Spinal cord (tissue), 10 donors: ENCODE results near the gene NUFIP1. TPM values are rescaled to one million over a fixed set of nuclear protein-coding genes. Genes with fewer than 3 reads are reported as not detected.
A peak's percentile ranks its signal among the peaks of the same experiment; 100 is the strongest.
"Not testable (repeated sequence)": the region's sequence is repeated elsewhere in the genome, so short reads cannot be mapped to it uniquely, and the experiment has no call there.

Source experiments
- DNase-seq, 6 donors: peaks; one replicate each; pipeline versions ENCODE4 v3.0.0 to v3.0.0-alpha.2; 2013 to 2015; ENCODE audit warnings: low spot score in 6 of 6, low read depth in 4 of 6
- H3K27ac ChIP-seq: one replicate; pipeline ENCODE4 v1.5.1; 2013; ENCODE audit warnings: low read depth, low read length, control low read depth
- H3K27me3 ChIP-seq: one replicate; pipeline ENCODE4 v1.6.1; 2013; ENCODE audit warnings: low read length; ENCODE audit not compliant: control insufficient read depth, insufficient read depth
- H3K36me3 ChIP-seq: one replicate; pipeline ENCODE4 v1.6.1; 2013; ENCODE audit warnings: low read length; ENCODE audit not compliant: control insufficient read depth, insufficient read depth
- H3K4me1 ChIP-seq: one replicate; pipeline ENCODE4 v1.6.1; 2013; ENCODE audit warnings: low read length; ENCODE audit not compliant: control insufficient read depth, insufficient read depth
- H3K4me3 ChIP-seq: one replicate; pipeline ENCODE4 v1.5.1; 2013; ENCODE audit warnings: low read depth, low read length, control low read depth
- H3K9me3 ChIP-seq: one replicate; pipeline ENCODE4 v1.6.1; 2013; ENCODE audit warnings: low read length; ENCODE audit not compliant: control insufficient read depth, insufficient read depth
- WGBS: methylation state at CpG from one replicate; pipeline ENCODE4 v1.1.5; 2013; ENCODE audit warnings: missing lambda C conversion rate; ENCODE audit not compliant: insufficient coverage; 5-methylcytosine and 5-hydroxymethylcytosine counted together
- polyA plus RNA-seq, 2 donors: library from polyadenylated mRNA; unstranded; fragments of 120-200 nt; gene quantifications; one replicate each; pipeline ENCODE4 v1.2.1, GENCODE V29; 2013; ENCODE audit not compliant: insufficient read length in 2 of 2
- total RNA-seq, 2 donors: library from RNA; depleted of rRNA in 1 of 2; stranded (reverse); fragments of 120-200 nt in 1 of 2; fragments of >200 nt in 1 of 2; gene quantifications; one replicate each; pipeline versions ENCODE4 v1.2.3 to v1.2.4, GENCODE V29; 2013 to 2014
- donor health status: healthy.

The NUFIP1 gene
- total and polyA plus RNA-seq, 4 donors: 4.5 to 10.8 (median 7.7) TPM

DNA sequence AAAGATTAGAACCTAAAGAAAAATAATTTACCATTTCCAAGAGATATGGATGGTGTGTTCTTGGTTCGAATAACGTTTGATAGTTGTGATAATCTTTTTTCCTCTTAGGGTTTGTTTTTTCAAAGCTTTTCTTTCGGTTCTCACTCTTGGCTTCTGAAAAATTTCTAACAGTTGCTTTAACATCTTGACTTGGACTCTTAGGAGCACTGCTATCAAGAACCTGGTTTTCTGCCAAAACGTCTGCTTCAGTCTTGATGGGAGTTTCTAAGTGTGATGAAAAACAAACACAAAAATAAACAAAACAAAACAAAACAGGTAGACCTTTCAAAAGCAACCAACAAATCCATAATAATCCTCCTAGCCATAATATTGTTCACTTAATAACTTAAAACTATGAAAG, 45.9 kb downstream of the NUFIP1 start:
- not testable (repeated sequence) for H3K4me1 ChIP-seq, DNase-seq, H3K27me3 ChIP-seq, H3K36me3 ChIP-seq, H3K27ac ChIP-seq, H3K4me3 ChIP-seq, H3K9me3 ChIP-seq
- WGBS: no CpG with 5 or more reads among the region's 4 CpGs

- peak in 1 of 6 donors; percentile 45 for DNase-seq
- no CpG with 5 or more reads among the region's 2 CpGs for WGBS
- Histone ChIP-seq H3K27me3 (no peaks in the 10 kb centered on the region), H3K4me3 (no peak overlapping the region), H3K36me3 (no peaks in the 10 kb centered on the region), H3K9me3 (no peaks in the 10 kb centered on the region), H3K4me1 (no peaks in the 10 kb centered on the region), H3K27ac (no peak overlapping the region)
These were observed 50.4 kb downstream of the NUFIP1 start for GRCh38 chr13:44938854-44939253.

DNA sequence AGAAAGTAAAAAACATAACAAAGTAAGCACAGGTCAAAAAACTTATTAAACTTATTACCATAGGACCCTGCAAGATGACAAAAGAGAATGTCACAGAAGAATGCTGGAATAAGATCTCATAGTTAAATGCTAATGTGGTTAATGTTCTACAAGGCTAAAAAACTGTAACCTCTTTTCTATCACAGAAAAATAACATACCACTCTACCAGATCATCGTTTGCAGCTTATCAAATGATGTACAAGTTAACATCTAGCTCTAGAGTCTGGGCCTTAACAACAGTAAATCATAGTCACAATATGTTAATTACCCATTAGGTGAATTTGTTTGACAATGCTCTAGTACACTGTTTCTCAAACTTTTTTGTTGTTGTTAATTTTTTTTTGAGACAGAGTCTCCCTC, 53.0 kb downstream of the NUFIP1 start:
- no peak overlapping the region for H3K27ac ChIP-seq
- H3K4me1 ChIP-seq: peaks cover 3% of the 10 kb centered on the region
- H3K27me3 ChIP-seq: no peaks in the 10 kb centered on the region
- no peak for DNase-seq
- no peaks in the 10 kb centered on the region for H3K36me3 ChIP-seq
- no peaks in the 10 kb centered on the region for H3K9me3 ChIP-seq
- no CpG with 5 or more reads among the region's 1 CpG for WGBS
- H3K4me3 ChIP-seq: no peak overlapping the region

DNA sequence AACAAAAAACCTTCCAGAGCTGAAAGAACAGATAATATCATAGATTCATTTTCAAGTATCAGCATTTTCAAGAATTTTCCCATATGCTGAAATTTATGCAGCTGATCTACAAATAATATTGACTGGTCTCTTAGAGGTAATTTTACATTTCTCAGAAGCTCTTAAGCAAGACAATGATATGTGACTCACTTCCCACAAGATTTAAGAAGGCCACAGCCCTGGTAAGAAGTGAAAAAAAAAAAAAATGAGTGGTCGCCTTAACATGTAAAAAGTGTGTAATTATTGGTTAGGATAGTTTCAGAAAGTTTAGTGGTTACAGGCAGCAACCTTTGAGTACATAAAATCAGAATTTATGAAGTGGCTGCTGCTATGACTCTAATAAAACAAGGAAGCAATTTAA, 54.5 kb downstream of the NUFIP1 start:
- no peak overlapping the region for H3K27ac ChIP-seq
- H3K4me1 ChIP-seq: peaks cover 13% of the 10 kb centered on the region
- no CpG with 5 or more reads among the region's 1 CpG for WGBS
- no peaks in the 10 kb centered on the region for H3K36me3 ChIP-seq
- no peaks in the 10 kb centered on the region for H3K27me3 ChIP-seq
- no peak for DNase-seq
- no peak overlapping the region for H3K4me3 ChIP-seq
- no peaks in the 10 kb centered on the region for H3K9me3 ChIP-seq

DNA sequence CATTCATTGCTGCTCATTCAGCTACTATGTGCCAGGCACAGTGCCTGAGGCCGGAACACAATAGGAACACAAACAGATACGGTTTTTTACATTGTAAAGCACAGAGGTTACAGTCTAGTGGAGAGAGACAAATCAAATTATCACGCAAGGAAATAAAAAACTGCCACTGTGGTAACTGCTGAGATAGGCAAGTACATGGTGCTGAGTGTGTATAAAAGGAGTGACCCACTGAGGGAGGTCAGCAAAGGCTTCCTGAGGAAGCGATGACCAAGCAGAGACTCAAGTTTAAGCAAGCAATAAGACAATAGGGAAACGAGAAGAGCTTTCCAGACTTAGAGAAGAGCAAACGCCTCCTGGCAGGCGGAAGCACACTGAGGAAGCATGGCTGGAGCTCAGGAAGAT, 56.4 kb downstream of the NUFIP1 start:
- whole genome bisulfite sequencing: 68% methylated on average over 5 of the region's 7 CpGs
- no peak overlapping the region for H3K27ac ChIP-seq

DNA sequence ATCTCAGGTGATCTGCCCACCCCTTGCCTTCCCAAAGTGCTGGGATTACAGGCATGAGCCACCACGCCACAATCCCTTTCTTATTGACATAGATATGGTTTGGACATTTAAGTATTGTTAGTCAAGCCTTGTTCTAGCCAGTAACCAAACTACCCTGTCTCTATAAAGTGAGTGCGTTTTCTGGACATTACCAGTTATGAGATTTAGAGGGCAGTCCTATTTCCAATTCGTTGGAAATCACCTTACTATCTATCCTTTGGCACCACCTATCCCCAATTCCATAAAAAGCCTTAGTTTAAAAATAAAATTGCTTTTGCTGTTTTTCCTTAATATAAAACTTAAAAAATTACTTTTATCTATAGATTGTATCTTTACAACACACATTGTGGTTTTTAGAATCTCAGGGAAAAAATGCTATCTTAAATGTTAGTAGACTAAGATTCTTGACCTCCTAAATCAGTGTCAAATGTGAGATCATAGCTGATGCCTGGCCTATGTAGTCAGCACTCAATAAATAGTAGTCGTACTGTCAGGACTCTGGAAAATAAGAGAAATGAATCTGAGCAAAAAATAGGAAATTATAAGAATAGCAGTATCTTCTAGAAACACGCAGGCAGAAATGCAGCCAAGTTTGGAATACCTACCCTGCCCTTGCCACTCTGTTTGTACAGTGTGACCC, 57.0 kb downstream of the NUFIP1 start:
- Histone ChIP-seq H3K27ac (no peak overlapping the region), H3K4me1 (peaks cover 18% of the 10 kb centered on the region), H3K36me3 (no peaks in the 10 kb centered on the region), H3K4me3 (no peak overlapping the region), H3K9me3 (no peaks in the 10 kb centered on the region), H3K27me3 (no peaks in the 10 kb centered on the region)
- no peak for DNase-seq
- WGBS: 78% methylated on average over 1 of the region's 5 CpGs

More for the DNA sequence above, 56.4 kb downstream of the NUFIP1 start:
- H3K27me3 ChIP-seq: no peaks in the 10 kb centered on the region
- H3K4me1 ChIP-seq: peaks cover 13% of the 10 kb centered on the region
- H3K4me3 ChIP-seq: no peak overlapping the region
- DNase-seq: no peak
- no peaks in the 10 kb centered on the region for H3K36me3 ChIP-seq
- no peaks in the 10 kb centered on the region for H3K9me3 ChIP-seq

DNA sequence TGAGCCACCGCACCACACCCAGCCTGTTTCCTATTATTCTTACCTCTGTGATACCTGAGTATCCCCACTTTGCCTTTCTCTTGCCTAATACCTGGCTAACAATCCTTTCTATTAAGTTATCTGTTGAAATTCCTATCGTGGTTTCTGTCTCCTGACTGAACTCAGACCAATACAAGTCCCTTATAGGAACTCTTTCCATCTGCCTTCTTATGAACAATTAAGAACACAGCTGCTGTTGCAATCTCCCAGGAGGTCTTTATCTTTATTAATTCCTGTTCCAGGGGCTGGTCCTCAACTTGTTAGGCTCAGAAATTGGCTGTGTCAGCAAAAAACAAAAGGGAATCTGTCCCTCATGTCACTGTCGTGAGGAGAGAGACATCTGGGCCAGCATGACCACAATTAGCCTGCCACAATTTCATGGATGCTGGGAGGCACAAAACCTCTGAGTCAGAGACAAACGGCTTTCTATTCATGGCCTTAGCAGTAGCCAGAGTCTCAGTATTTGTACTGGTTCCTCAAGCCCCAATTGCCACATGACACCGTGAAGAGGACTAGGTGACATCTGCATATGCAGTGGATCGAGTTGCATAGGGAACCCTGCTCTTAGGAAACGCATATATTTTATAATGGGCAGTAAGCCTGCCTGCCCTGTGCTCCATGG, 58.2 kb downstream of the NUFIP1 start:
- WGBS: 32% methylated on average over 6 of the region's 7 CpGs
- Histone ChIP-seq H3K36me3 (no peaks in the 10 kb centered on the region), H3K27me3 (no peaks in the 10 kb centered on the region), H3K4me3 (no peak overlapping the region), H3K9me3 (no peaks in the 10 kb centered on the region), H3K4me1 (peaks cover 18% of the 10 kb centered on the region), H3K27ac (no peak overlapping the region)
- peak in 2 of 6 donors; percentile 63 to 81 for DNase-seq

DNA sequence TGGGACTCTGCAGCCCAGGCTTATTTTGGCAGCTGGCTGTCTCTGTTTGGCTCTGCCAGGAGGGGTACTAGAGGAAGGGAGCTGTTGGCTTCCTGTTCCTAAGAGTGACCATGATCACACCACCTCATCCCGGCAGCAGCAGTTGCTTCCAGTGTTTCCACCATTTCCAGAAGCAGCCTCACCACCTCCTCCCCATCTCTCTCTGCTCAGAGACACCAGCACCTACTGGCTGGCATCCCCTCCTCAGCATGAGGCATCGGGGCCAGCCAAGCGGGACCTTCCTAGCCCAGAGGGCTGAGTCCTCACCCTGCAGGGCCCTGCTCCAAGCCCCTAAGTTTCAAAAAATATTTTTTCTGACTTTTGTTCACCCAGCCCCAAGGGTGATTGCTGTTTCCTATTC, 59.0 kb downstream of the NUFIP1 start:
- DNase-seq: no peak
- Histone ChIP-seq H3K27me3 (no peaks in the 10 kb centered on the region), H3K9me3 (no peaks in the 10 kb centered on the region), H3K36me3 (no peaks in the 10 kb centered on the region), H3K27ac (no peak overlapping the region), H3K4me3 (no peak overlapping the region), H3K4me1 (peaks cover 18% of the 10 kb centered on the region)
- 83% methylated on average over 3 of the region's 3 CpGs for WGBS

GRCh38 chr13:44929692-44930091, 59.6 kb downstream of the NUFIP1 start:
- WGBS: 74% methylated on average over 3 of the region's 3 CpGs
- DNase-seq: peak in 1 of 6 donors; percentile 55
- Histone ChIP-seq H3K36me3 (no peaks in the 10 kb centered on the region), H3K27me3 (no peaks in the 10 kb centered on the region), H3K9me3 (no peaks in the 10 kb centered on the region), H3K4me3 (no peak overlapping the region), H3K27ac (no peak overlapping the region), H3K4me1 (peaks cover 18% of the 10 kb centered on the region)

DNA sequence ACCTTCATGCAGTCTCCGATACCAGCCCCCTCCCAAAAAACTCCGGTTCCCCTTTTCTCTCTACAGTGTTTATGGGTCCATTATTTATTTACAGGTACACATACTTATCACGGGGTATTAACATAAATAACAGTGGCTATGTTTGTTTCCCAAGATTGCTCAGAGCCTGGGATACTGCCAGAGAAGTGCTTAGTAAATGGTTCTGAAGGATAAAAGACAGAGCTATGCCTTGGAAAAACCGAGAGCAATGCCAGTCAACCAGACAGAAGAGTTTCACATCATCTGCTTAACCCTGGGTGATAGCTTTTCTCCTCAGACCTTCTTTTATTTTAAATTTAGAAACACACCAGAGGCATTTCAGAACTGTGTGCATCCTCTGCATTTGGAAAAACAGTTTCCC, 61.3 kb downstream of the NUFIP1 start:
- Histone ChIP-seq H3K4me3 (no peak overlapping the region), H3K27me3 (no peaks in the 10 kb centered on the region), H3K36me3 (no peaks in the 10 kb centered on the region), H3K9me3 (no peaks in the 10 kb centered on the region), H3K27ac (no peak overlapping the region), H3K4me1 (peaks cover 18% of the 10 kb centered on the region)
- peak in 2 of 6 donors; percentile 59 to 63 for DNase-seq
- 11% methylated on average over 1 of the region's 4 CpGs for WGBS
